Ishikawa (cell line): Measurements from ENCODE around the gene RAI14.

Experiments
- EGR1 ChIP-seq: IDR thresholded peaks from 2 replicates; pipeline ENCODE4 v1.6.1; 2012
- FOXM1 ChIP-seq: IDR thresholded peaks from 2 replicates; pipeline ENCODE4 v1.6.1; 2012; ENCODE audit warnings: low read depth, borderline replicate concordance
- MAX ChIP-seq: IDR thresholded peaks from 2 replicates; pipeline ENCODE4 v1.6.1; 2012
- REST ChIP-seq: IDR thresholded peaks from 2 replicates; pipeline ENCODE4 v1.6.1; 2012; ENCODE audit warnings: low read depth, mild to moderate bottlenecking
- TAF1 ChIP-seq: IDR thresholded peaks from 2 replicates; pipeline ENCODE4 v1.6.1; 2012; ENCODE audit warnings: low read depth, mild to moderate bottlenecking
- USF1 ChIP-seq: IDR thresholded peaks from 2 replicates; pipeline ENCODE4 v1.6.1; 2012
- YY1 ChIP-seq: IDR thresholded peaks from 2 replicates; pipeline ENCODE4 v1.6.1; 2012; ENCODE audit warnings: low read depth
- ZBTB7A ChIP-seq: IDR thresholded peaks from 2 replicates; pipeline ENCODE4 v1.6.1; 2012; ENCODE audit warnings: low read depth

- TF ChIP-seq REST (no peak), ZBTB7A (no peak), EGR1 (no peak), YY1 (no peak), USF1 (no peak), FOXM1 (no peak), TAF1 (no peak), MAX (no peak)
Observed at GRCh38 chr5:34722183-34722582, 66.1 kb downstream of the RAI14 start.
